ENCODE results near the gene ECHS1. TPM values are rescaled to one million over a fixed set of nuclear protein-coding genes. Genes with fewer than 3 reads are reported as not detected.

Gene ECHS1
- total and polyA plus RNA-seq, 2 of the 8 experiments (the other 6 are each of a cell fraction or from before 2014, with no cell fraction given), result 41.7 to 101 TPM

DNA sequence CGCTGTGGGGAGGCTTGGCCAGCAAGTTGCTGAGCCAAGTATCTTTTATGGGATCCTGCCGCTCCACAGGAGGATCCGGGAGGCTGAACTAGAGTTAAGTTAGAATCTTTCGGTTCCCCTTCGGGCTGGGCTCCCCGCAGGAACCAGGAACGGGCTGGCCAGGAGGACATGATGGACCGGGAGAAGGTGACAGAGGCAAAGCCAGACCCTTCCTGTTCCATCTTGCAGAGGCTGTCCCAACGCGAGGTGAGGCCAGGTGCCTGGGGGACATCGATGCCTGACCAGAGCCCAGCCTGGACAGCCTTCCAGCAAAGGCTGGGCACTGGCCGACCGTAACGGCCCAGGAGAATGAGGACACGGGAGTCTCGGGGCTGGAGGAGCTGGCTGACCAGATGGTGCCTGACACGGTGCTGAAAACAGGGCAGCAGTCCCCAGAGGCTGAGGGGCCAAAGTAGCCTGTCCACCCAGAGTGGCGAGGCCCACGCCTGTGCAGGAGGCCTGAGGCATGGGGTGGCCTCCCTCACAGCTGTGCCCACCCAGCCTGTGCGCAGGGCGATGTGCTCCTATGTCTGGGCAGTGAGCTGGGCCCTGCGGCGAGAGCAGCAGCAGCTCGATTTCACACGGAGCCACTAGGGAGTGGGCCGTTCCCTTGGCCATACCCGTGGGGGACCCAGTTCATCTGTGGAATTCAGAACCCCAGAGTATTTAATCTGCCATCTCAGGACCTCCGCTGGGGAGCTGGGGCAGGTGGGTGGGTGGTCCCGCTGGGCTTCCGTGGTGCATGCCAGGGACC, 4.1 kb upstream of the ECHS1 start:
- 87% methylated on average over 23 of the region's 30 CpGs; no CpG with 5 or more reads in 1 of the 2 experiments for WGBS, 2 experiments (ENCODE audit: extremely low coverage in 1 of 2, insufficient coverage in 1 of 2, insufficient read length in 1 of 2, insufficient replicate concordance in 2 of 2, low coverage in 1 of 2, low lambda C conversion rate in 2 of 2, missing lambda C conversion rate in 1 of 2)
- ChIA-PET CTCF (ENCODE audit: partially characterized antibody) (interaction anchor here (0.6 to 3.0 kb wide), 5 partner anchors 10 to 70 kb away, joined by 3 to 15 read pairs (median 3); no protein-coding TSS in a partner anchor), POLR2A (ENCODE audit: partially characterized antibody) (interaction anchor here (1.2 to 3.3 kb wide), 6 partner anchors 15 to 33 kb away, joined by 4 to 25 read pairs (median 9); partner anchors contain the start of genes FUOM, MTG1 and PRAP1)
- Histone ChIP-seq H3K79me2 (ENCODE audit: control insufficient read depth in 1 of 2, insufficient read depth in 2 of 2, low read length in 2 of 2) (no peaks in the 10 kb centered on the region; a peak in 2 of 4 replicates), H2BK20ac (ENCODE audit: low read length) (no peak overlapping the region), H2BK5ac (ENCODE audit: low read depth, low read length) (no peak overlapping the region; the same call in 1 of the 2 replicates), H3K27ac (ENCODE audit: low read depth, low read length) (no peak overlapping the region), H4K8ac (ENCODE audit: extremely low read depth, insufficient read depth, low read length) (no peak overlapping the region), H3K23me2 (ENCODE audit: low read depth, low read length) (peaks cover 16% of the 10 kb centered on the region; the same call in 1 of the 2 replicates), H2BK15ac (ENCODE audit: low read length) (no peak overlapping the region), H3K4me1 (replicated peaks in 1 of 4; ENCODE audit: control insufficient read depth in 3 of 4, insufficient read depth in 4 of 4, low read length in 3 of 4) (peaks cover 0 to 3% (median under 1%) of the 10 kb centered on the region in 4 experiments; a peak in 5 of 7 replicates), H3K56ac (replicated peaks; ENCODE audit: insufficient read length, low read depth, low read length) (no peak overlapping the region), H3K9ac (replicated peaks in 1 of 4; ENCODE audit: extremely low read depth in 1 of 4, low read depth in 3 of 4, low read length in 3 of 4) (no peak overlapping the region), H3K27me3 (replicated peaks in 1 of 4; ENCODE audit: control insufficient read depth in 3 of 4, extremely low read depth in 1 of 4, insufficient read depth in 3 of 4, low read length in 3 of 4) (peaks cover 8 to 48% (median 30%) of the 10 kb centered on the region in 4 experiments), H3K4me2 (ENCODE audit: insufficient read depth in 1 of 2, low read depth in 2 of 2, low read length in 2 of 2) (peak overlapping the region in 1 of 2 experiments; percentile 87; a peak in 1 of 4 replicates), H4K91ac (replicated peaks; ENCODE audit: insufficient read length, low read length) (peak overlapping the region; percentile 42), H3K18ac (ENCODE audit: extremely low read depth, low read length) (no peak overlapping the region), H4K20me1 (replicated peaks in 1 of 2; ENCODE audit: control insufficient read depth in 1 of 2, insufficient read depth in 2 of 2, low read length in 2 of 2) (peaks cover 0 to 4% of the 10 kb centered on the region in 2 experiments), H3K9me3 (ENCODE audit: insufficient read depth in 2 of 2, low read depth in 1 of 2, low read length in 1 of 2) (no peaks in the 10 kb centered on the region), H4K5ac (ENCODE audit: insufficient read length, low read depth, low read length) (no peak overlapping the region), H3K36me3 (ENCODE audit: control insufficient read depth in 2 of 4, insufficient read depth in 4 of 4, low read length in 3 of 4) (no peaks in the 10 kb centered on the region; a peak in 1 of 8 replicates), H2AFZ (ENCODE audit: low read length) (no peak overlapping the region), H2AK5ac (ENCODE audit: low read depth, low read length) (no peak overlapping the region), H3K79me1 (ENCODE audit: low read depth, low read length) (peaks cover under 1% of the 10 kb centered on the region; the same call in 1 of the 2 replicates), H3K4ac (replicated peaks; ENCODE audit: insufficient read length, low read depth, low read length) (no peak overlapping the region), H3K14ac (ENCODE audit: insufficient read length) (no peak overlapping the region), H2BK120ac (replicated peaks; ENCODE audit: low read depth, low read length) (no peak overlapping the region), H2BK12ac (ENCODE audit: low read depth, low read length) (no peak overlapping the region), H3K4me3 (ENCODE audit: extremely low read depth in 1 of 4, insufficient read depth in 2 of 4, low read depth in 3 of 4, low read length in 4 of 4) (no peak overlapping the region), H3K23ac (ENCODE audit: insufficient read length) (no peak overlapping the region)
- DNase-seq (ENCODE audit: low read depth in 1 of 2, low spot score in 2 of 2) (no peak), FAIRE-seq (no peak)
- TF ChIP-seq SIX5 (IDR thresholded peaks at IDR 0.05; ENCODE audit: low read depth, low read length), result no peak
- TF ChIP-seq, protein P1, sequence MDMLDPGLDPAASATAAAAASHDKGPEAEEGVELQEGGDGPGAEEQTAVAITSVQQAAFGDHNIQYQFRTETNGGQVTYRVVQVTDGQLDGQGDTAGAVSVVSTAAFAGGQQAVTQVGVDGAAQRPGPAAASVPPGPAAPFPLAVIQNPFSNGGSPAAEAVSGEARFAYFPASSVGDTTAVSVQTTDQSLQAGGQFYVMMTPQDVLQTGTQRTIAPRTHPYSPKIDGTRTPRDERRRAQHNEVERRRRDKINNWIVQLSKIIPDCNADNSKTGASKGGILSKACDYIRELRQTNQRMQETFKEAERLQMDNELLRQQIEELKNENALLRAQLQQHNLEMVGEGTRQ (IDR thresholded peaks at IDR 0.05; ENCODE audit: low read length), result no peak
- TF ChIP-seq SUZ12 (IDR thresholded peaks at IDR 0.05; ENCODE audit: low read length), result no peak
- TF ChIP-seq, protein P2, sequence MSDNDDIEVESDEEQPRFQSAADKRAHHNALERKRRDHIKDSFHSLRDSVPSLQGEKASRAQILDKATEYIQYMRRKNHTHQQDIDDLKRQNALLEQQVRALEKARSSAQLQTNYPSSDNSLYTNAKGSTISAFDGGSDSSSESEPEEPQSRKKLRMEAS (IDR thresholded peaks at IDR 0.05), result no peak
- no peak for TF ChIP-seq BRCA1 (IDR thresholded peaks at IDR 0.05; ENCODE audit: low read depth, low read length)
- TF ChIP-seq GABPA (IDR thresholded peaks at IDR 0.05; ENCODE audit: borderline replicate concordance, insufficient read depth, low read length), result no peak
- no peak for TF ChIP-seq CREB1 (IDR thresholded peaks at IDR 0.05)
- TF ChIP-seq POU5F1 (IDR thresholded peaks at IDR 0.05; ENCODE audit: low read depth, low read length), result no peak
